ENCODE data around the gene UBA52. TPM values are rescaled to one million over a fixed set of nuclear protein-coding genes. Genes with fewer than 3 reads are reported as not detected.

Gene UBA52
- total RNA-seq, 1 donor from 2014 or later = 747 TPM

GRCh38 chr19:18603255-18603957 is 31.7 kb downstream of the UBA52 start:
- Histone ChIP-seq H3K4me1 (peaks cover 14% of the 10 kb centered on the region), H3K36me3 (no peaks in the 10 kb centered on the region), H3K27me3 (no peaks in the 10 kb centered on the region), H3K4me3 (no peak overlapping the region), H3K9me3 (no peaks in the 10 kb centered on the region), H3K27ac (no peak overlapping the region)
- intact Hi-C loops (cut with DNase I) = no loop called here
- TF ChIP-seq CTCF (IDR thresholded peaks at IDR 0.05) (no peak), POLR2AphosphoS5 (IDR thresholded peaks at IDR 0.05; ENCODE audit: insufficient read depth in 1 of 2, low read depth in 1 of 2) (no peak), POLR2A (IDR thresholded peaks at IDR 0.05) (no peak)
- DNase-seq (ENCODE audit: extremely low spot score in 2 of 2) = no peak

GRCh38 chr19:18603958-18604819 is 32.5 kb downstream of the UBA52 start:
- DNase-seq (ENCODE audit: extremely low spot score in 2 of 2) = no peak
- peaks cover 14% of the 10 kb centered on the region for H3K4me1 ChIP-seq
- intact Hi-C loops (cut with DNase I) = no loop called here
- no peak overlapping the region for H3K27ac ChIP-seq
- no peaks in the 10 kb centered on the region for H3K36me3 ChIP-seq
- no peak for TF ChIP-seq CTCF (IDR thresholded peaks at IDR 0.05)
- no peak for TF ChIP-seq POLR2AphosphoS5 (IDR thresholded peaks at IDR 0.05; ENCODE audit: insufficient read depth in 1 of 2, low read depth in 1 of 2)
- no peak for TF ChIP-seq POLR2A (IDR thresholded peaks at IDR 0.05)
- no peaks in the 10 kb centered on the region for H3K9me3 ChIP-seq
- no peaks in the 10 kb centered on the region for H3K27me3 ChIP-seq
- no peak overlapping the region for H3K4me3 ChIP-seq

- H3K27ac ChIP-seq = no peak overlapping the region
- peaks cover 14% of the 10 kb centered on the region for H3K4me1 ChIP-seq
- TF ChIP-seq CTCF (IDR thresholded peaks at IDR 0.05) = no peak
- TF ChIP-seq POLR2AphosphoS5 (IDR thresholded peaks at IDR 0.05; ENCODE audit: insufficient read depth in 1 of 2, low read depth in 1 of 2) = no peak
- no peak for TF ChIP-seq POLR2A (IDR thresholded peaks at IDR 0.05)
- DNase-seq (ENCODE audit: extremely low spot score in 2 of 2) = no peak
- no peak overlapping the region for H3K4me3 ChIP-seq
- no peaks in the 10 kb centered on the region for H3K27me3 ChIP-seq
- H3K9me3 ChIP-seq = no peaks in the 10 kb centered on the region
- intact Hi-C loops (cut with DNase I) = no loop called here
- H3K36me3 ChIP-seq = no peaks in the 10 kb centered on the region
These were observed 33.1 kb downstream of the UBA52 start for GRCh38 chr19:18604820-18605159.

GRCh38 chr19:18605196-18605545 is 33.5 kb downstream of the UBA52 start:
- Histone ChIP-seq H3K9me3 (no peaks in the 10 kb centered on the region), H3K4me1 (peaks cover 14% of the 10 kb centered on the region), H3K4me3 (no peak overlapping the region), H3K36me3 (no peaks in the 10 kb centered on the region), H3K27ac (no peak overlapping the region), H3K27me3 (no peaks in the 10 kb centered on the region)
- intact Hi-C loops (cut with DNase I) = no loop called here
- no peak for TF ChIP-seq CTCF (IDR thresholded peaks at IDR 0.05)
- TF ChIP-seq POLR2AphosphoS5 (IDR thresholded peaks at IDR 0.05; ENCODE audit: insufficient read depth in 1 of 2, low read depth in 1 of 2) = no peak
- no peak for TF ChIP-seq POLR2A (IDR thresholded peaks at IDR 0.05)
- no peak for DNase-seq (ENCODE audit: extremely low spot score in 2 of 2)
